GM18868 (cell line): Measurements from ENCODE around the gene NAGPA.

ENCODE experiments used
- ATAC-seq: cut with Tn5 transposase; IDR thresholded peaks from one replicate; pipeline ENCODE4 v1.9.1; 2021; ENCODE audit warnings: mild to moderate bottlenecking, moderate library complexity; ENCODE audit not compliant: unreplicated experiment

NAGPA gene

GRCh38 chr16:5031601-5032000, 2.1 kb downstream of the NAGPA start:
- no peak for ATAC-seq

GRCh38 chr16:5030251-5030870, 3.4 kb downstream of the NAGPA start:
- ATAC-seq: no peak

- no peak for ATAC-seq
These were observed 4.7 kb downstream of the NAGPA start for GRCh38 chr16:5028950-5029475.

GRCh38 chr16:5027575-5028235, 6.0 kb downstream of the NAGPA start:
- no peak for ATAC-seq

- no peak for ATAC-seq
These were observed 6.6 kb downstream of the NAGPA start for GRCh38 chr16:5027086-5027485.

- no peak for ATAC-seq
These were observed 7.1 kb downstream of the NAGPA start for GRCh38 chr16:5026664-5027063.

- no peak for ATAC-seq
These were observed 8.5 kb downstream of the NAGPA start for GRCh38 chr16:5025171-5025632.

GRCh38 chr16:5024632-5025031, 9.1 kb downstream of the NAGPA start:
- ATAC-seq: no peak

- ATAC-seq: no peak
These were observed 11.2 kb downstream of the NAGPA start for GRCh38 chr16:5022521-5022920.

GRCh38 chr16:5020551-5020950, 13.2 kb downstream of the NAGPA start:
- ATAC-seq: no peak

GRCh38 chr16:5019775-5020174, 14.0 kb downstream of the NAGPA start:
- no peak for ATAC-seq

GRCh38 chr16:5018793-5019192, 14.9 kb downstream of the NAGPA start:
- no peak for ATAC-seq

- no peak for ATAC-seq
These were observed 16.1 kb downstream of the NAGPA start for GRCh38 chr16:5017678-5017969.

- ATAC-seq: no peak
These were observed 16.6 kb downstream of the NAGPA start for GRCh38 chr16:5016967-5017677.

GRCh38 chr16:5015887-5016286, 17.8 kb downstream of the NAGPA start:
- ATAC-seq: no peak

GRCh38 chr16:5015351-5015750, 18.4 kb downstream of the NAGPA start:
- ATAC-seq: no peak

- no peak for ATAC-seq
These were observed 20.8 kb downstream of the NAGPA start for GRCh38 chr16:5012887-5013286.

- ATAC-seq: no peak
These were observed 22.1 kb downstream of the NAGPA start for GRCh38 chr16:5011637-5012036.

GRCh38 chr16:5010576-5011329, 23.0 kb downstream of the NAGPA start:
- no peak for ATAC-seq

- no peak for ATAC-seq
These were observed 25.4 kb downstream of the NAGPA start for GRCh38 chr16:5008311-5008731.

- no peak for ATAC-seq
These were observed 26.5 kb downstream of the NAGPA start for GRCh38 chr16:5007256-5007655.
